A549 (cell line): Measurements from ENCODE around the gene RABGAP1L. TPM values are rescaled to one million over a fixed set of nuclear protein-coding genes. Genes with fewer than 3 reads are reported as not detected.

ENCODE experiments used
- ATAC-seq, 2 experiments: fragments of 200-7000 bp in 1 of 2; fragments of >200 bp in 1 of 2; cut with Nextera tagmentation in 1 of 2; cut with Tn5 transposase in 1 of 2; 3 replicates each; pipeline versions ENCODE4 v1.8.0 to v1.9.1; 2018 to 2020; ENCODE audit warnings: mild to moderate bottlenecking in 1 of 2, moderate library complexity in 1 of 2
- CTCF ChIA-PET: fragments of 300-600 bp; sonication (Branson Sonifier 250); formaldehyde crosslinking; extraction: SDS; loops from one replicate; lab custom pipeline; 2021; ENCODE audit warnings: antibody characterized with exemption, inconsistent platforms; lab: Yijun Ruan, JAX
- POLR2A ChIA-PET: fragments of 350-600 bp; formaldehyde crosslinking; extraction: SDS; loops from one replicate; lab custom pipeline; 2021; ENCODE audit warnings: antibody characterized with exemption, inconsistent platforms; lab: Yijun Ruan, JAX
- DNase-seq, 2 experiments: peaks; one replicate each; pipeline versions ENCODE4 v3.0.0 to v3.0.0-alpha.2; 2011 to 2016; ENCODE audit warnings: low read depth in 1 of 2, low spot score in 1 of 2
- FAIRE-seq: peaks from 2 replicates; lab custom pipeline; 2011; peaks lifted over from hg19 to GRCh38; lab: Jason Lieb, UNC
- H3K27ac ChIP-seq, 2 experiments: fragments of >200 bp; sonication (Bioruptor Twin); formaldehyde crosslinking; 3 replicates each; pipeline ENCODE4 v1.5.1; 2016 to 2017
- H3K4me1 ChIP-seq: fragments of >200 bp; sonication (Bioruptor Twin); formaldehyde crosslinking; 3 replicates; pipeline ENCODE4 v1.6.1; 2016
- H3K4me2 ChIP-seq: fragments of >200 bp; sonication (Bioruptor Twin); formaldehyde crosslinking; 3 replicates; pipeline ENCODE4 v1.6.1; 2016
- H3K4me3 ChIP-seq: fragments of >200 bp; sonication (Bioruptor Twin); formaldehyde crosslinking; 3 replicates; pipeline ENCODE4 v1.5.1; 2016
- H3K9me3 ChIP-seq: fragments of >200 bp; sonication (Bioruptor Twin); formaldehyde crosslinking; 3 replicates; pipeline ENCODE4 v1.6.1; 2016
- CHD2 ChIP-seq: fragments of 150-350 bp; IDR thresholded peaks from 2 replicates; pipeline ENCODE4 v1.6.1; 2014; ENCODE audit warnings: low read length; ENCODE audit not compliant: partially characterized antibody
- EHF ChIP-seq: fragments of 250-450 bp; sonication (Bioruptor Pico); IDR thresholded peaks from 2 replicates; pipeline ENCODE4 v1.5.0; 2020; ENCODE audit warnings: mild to moderate bottlenecking
- FOSB ChIP-seq: fragments of 250-450 bp; sonication (Bioruptor Pico); IDR thresholded peaks from 2 replicates; pipeline ENCODE4 v1.5.0; 2020; ENCODE audit warnings: mild to moderate bottlenecking, moderate library complexity
- FOXS1 ChIP-seq: fragments of 250-450 bp; sonication (Bioruptor Pico); IDR thresholded peaks from 2 replicates; pipeline ENCODE4 v1.5.0; 2020; ENCODE audit warnings: mild to moderate bottlenecking, moderate library complexity
- HEYL ChIP-seq: fragments of 250-450 bp; sonication (Bioruptor Pico); IDR thresholded peaks from 2 replicates; pipeline ENCODE4 v1.8.0; 2021; ENCODE audit warnings: mild to moderate bottlenecking, moderate library complexity
- HOXA7 ChIP-seq: fragments of 250-450 bp; sonication (Bioruptor Pico); IDR thresholded peaks from 2 replicates; pipeline ENCODE4 v1.5.0; 2020; ENCODE audit warnings: mild to moderate bottlenecking, moderate library complexity
- HOXB13 ChIP-seq: fragments of 250-450 bp; sonication (Bioruptor Pico); IDR thresholded peaks from 2 replicates; pipeline ENCODE4 v1.5.0; 2020; ENCODE audit warnings: low read depth, mild to moderate bottlenecking, moderate library complexity
- HOXB5 ChIP-seq: fragments of 250-450 bp; sonication (Bioruptor Pico); IDR thresholded peaks from 2 replicates; pipeline ENCODE4 v1.5.0; 2020; ENCODE audit warnings: mild to moderate bottlenecking, moderate library complexity
- JUNB ChIP-seq: fragments of >200 bp; sonication (Bioruptor Twin); formaldehyde crosslinking; IDR thresholded peaks from 2 replicates; pipeline ENCODE4 v1.6.1; 2016
- KDM1A ChIP-seq: fragments of 200-600 bp; sonication (generic); IDR thresholded peaks from 2 replicates; pipeline ENCODE4 v1.6.1; 2016; ENCODE audit warnings: low read depth, mild to moderate bottlenecking
- MAZ ChIP-seq: fragments of 150-350 bp; IDR thresholded peaks from 2 replicates; pipeline ENCODE4 v1.6.1; 2014; ENCODE audit warnings: antibody characterized with exemption, low read depth, low read length, borderline replicate concordance
- MYC ChIP-seq: IDR thresholded peaks from 2 replicates; pipeline ENCODE4 v1.6.1; 2012; ENCODE audit warnings: mild to moderate bottlenecking, inconsistent platforms, low read length, improper control_type of control experiment, borderline replicate concordance
- NFE2L2 ChIP-seq: fragments of 150-350 bp; conservative IDR thresholded peaks from 2 replicates; pipeline ENCODE4 v1.6.1; 2014; ENCODE audit warnings: low read length
- NPAS2 ChIP-seq: fragments of 250-450 bp; sonication (Bioruptor Pico); IDR thresholded peaks from 2 replicates; pipeline ENCODE4 v1.8.0; 2022; ENCODE audit warnings: mild to moderate bottlenecking, moderate library complexity, borderline replicate concordance
- NR3C1 ChIP-seq: fragments of >200 bp; sonication (Bioruptor Twin); formaldehyde crosslinking; IDR thresholded peaks from 3 replicates; pipeline ENCODE4 v1.6.1; 2017
- RAD21 ChIP-seq, 2 experiments: fragments of >200 bp in 1 of 2; sonication (Bioruptor Twin) in 1 of 2; formaldehyde crosslinking in 1 of 2; IDR thresholded peaks in 1 of 2; conservative IDR thresholded peaks in 1 of 2; 2 replicates in 1 of 2; 3 replicates in 1 of 2; pipeline ENCODE4 v1.6.1; 2012 to 2018; ENCODE audit warnings: inconsistent platforms in 1 of 2
- RARB ChIP-seq: fragments of 250-450 bp; sonication (Bioruptor Pico); IDR thresholded peaks from 2 replicates; pipeline ENCODE4 v1.8.0; 2021; ENCODE audit warnings: mild to moderate bottlenecking, moderate library complexity
- RFX5 ChIP-seq: fragments of 450-650 bp; IDR thresholded peaks from 2 replicates; pipeline ENCODE4 v1.7.1; 2014; ENCODE audit warnings: antibody characterized with exemption, mild to moderate bottlenecking, moderate library complexity
- RNF2 ChIP-seq: fragments of 200-600 bp; sonication (generic); IDR thresholded peaks from 2 replicates; pipeline ENCODE4 v1.6.1; 2016; ENCODE audit warnings: low read depth, mild to moderate bottlenecking, antibody characterized with exemption, moderate library complexity, borderline replicate concordance
- SMC3 ChIP-seq: fragments of >200 bp; sonication (Bioruptor Twin); formaldehyde crosslinking; IDR thresholded peaks from 3 replicates; pipeline ENCODE4 v1.6.1; 2018; ENCODE audit warnings: inconsistent platforms
- TFCP2L1 ChIP-seq: fragments of 250-450 bp; sonication (Bioruptor Pico); IDR thresholded peaks from 2 replicates; pipeline ENCODE4 v1.5.0; 2021; ENCODE audit warnings: mild to moderate bottlenecking
- ZC3H11A ChIP-seq: fragments of 450-650 bp; IDR thresholded peaks from 2 replicates; pipeline ENCODE4 v1.6.1; 2014; ENCODE audit warnings: antibody characterized with exemption, mild to moderate bottlenecking
- ZFP36 ChIP-seq: fragments of 450-650 bp; IDR thresholded peaks from 2 replicates; pipeline ENCODE4 v1.6.1; 2014; ENCODE audit warnings: borderline replicate concordance; ENCODE audit not compliant: partially characterized antibody
- ZSCAN20 ChIP-seq: fragments of 250-450 bp; sonication (Bioruptor Pico); IDR thresholded peaks from 2 replicates; pipeline ENCODE4 v1.8.0; 2022; ENCODE audit warnings: mild to moderate bottlenecking, moderate library complexity
- WGBS: methylation state at CpG from one replicate; pipeline ENCODE4 v1.1.6; 2017; ENCODE audit errors: missing lambda C conversion rate; 5-methylcytosine and 5-hydroxymethylcytosine counted together
- polyA plus RNA-seq, 4 experiments: library from polyadenylated mRNA; depleted of rRNA in 3 of 4; stranded (reverse); fragments of >200 nt; fragmentation: RNase III in 1 of 4; extraction: RNeasy Plus Mini Kit Qiagen cat#74134 plus additional on column Dnase treatment in 1 of 4; gene quantifications; 2 replicates in 3 of 4; 3 replicates in 1 of 4; pipeline ENCODE4 v1.2.3, GENCODE V29; 2011 to 2017
- TF ChIP-seq, protein P1 (sequence below): IDR thresholded peaks from 2 replicates; pipeline ENCODE4 v1.6.1; 2012
- TF ChIP-seq, protein P2 (sequence below): IDR thresholded peaks from 2 replicates; pipeline ENCODE4 v1.6.1; 2012
- TF ChIP-seq, protein P3 (sequence below): fragments of 200-600 bp; sonication (generic); IDR thresholded peaks from 2 replicates; pipeline ENCODE4 v1.6.1; 2016; ENCODE audit warnings: antibody characterized with exemption, mild to moderate bottlenecking, moderate library complexity

Gene RABGAP1L
- polyA plus RNA-seq, 2 of the 4 experiments (the other 2 are of a cell fraction) = 8.2 to 18.6 TPM

DNA sequence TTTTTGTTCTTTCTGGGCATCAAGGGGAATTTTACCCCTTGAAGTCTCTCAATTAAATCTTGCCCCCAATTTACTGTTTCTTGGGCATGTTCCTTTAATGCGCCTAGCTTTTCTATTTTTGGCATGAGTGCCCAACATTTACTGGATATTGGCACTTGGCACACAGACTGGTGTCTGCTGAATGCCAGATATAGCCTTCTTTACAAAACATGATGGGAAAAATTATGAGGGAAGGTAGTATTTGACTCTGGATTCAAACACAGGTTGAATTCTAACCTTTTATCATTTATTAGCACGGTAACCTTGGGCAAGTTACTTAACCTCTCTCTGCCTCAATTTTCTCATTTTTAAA, 200.1 kb downstream of the RABGAP1L start:
- CTCF ChIA-PET = no interaction called here
- POLR2A ChIA-PET = no interaction called here

DNA sequence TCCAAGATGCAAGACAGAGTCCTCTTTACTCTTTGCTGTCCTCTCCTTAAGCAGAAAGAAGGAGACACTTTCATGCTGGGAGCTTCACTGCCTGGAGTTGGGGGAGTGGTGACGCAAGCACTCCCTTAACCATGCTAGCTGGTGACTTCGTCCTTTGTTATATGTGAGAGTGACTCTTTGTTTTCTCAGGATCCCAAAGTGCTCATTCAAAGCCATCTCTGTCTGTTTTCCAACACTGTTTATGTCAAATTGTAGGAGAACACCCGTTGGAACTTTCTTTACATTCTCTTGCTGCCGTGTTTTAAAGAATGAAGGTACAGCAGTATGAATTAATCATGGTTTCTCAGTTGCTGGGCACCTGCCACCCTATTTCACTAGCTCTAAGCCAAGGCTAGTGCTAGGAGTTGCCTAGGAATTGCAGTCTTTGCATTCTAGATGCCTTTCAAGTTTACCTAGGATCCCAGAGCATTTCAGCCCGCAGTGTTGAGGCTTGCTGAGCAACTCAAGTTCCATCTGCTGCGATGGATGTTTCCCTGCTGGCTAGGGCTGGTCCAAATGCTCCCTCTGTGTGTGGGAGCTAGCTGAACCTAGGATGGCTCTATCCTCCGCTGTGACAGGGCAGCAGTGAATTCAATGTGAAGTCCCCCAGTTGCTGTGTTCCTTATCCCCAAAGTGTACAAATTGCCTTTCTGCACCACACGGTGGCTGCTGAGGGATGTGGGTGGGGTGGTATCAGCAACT, 205.8 kb downstream of the RABGAP1L start:
- ATAC-seq (no peak), DNase-seq (no peak), FAIRE-seq (no peak)
- Histone ChIP-seq H3K9me3 (no peaks in the 10 kb centered on the region), H3K27ac (no peak overlapping the region), H3K4me1 (peaks cover 5% of the 10 kb centered on the region; the same call in 2 of the 3 replicates), H3K4me2 (no peak overlapping the region), H3K4me3 (no peak overlapping the region)
- 87% methylated on average over 7 of the region's 8 CpGs for WGBS
- TF ChIP-seq CHD2 = no peak
- no peak for TF ChIP-seq HOXA7 (CRISPR knock-in tag)
- no peak for TF ChIP-seq RAD21 (conservative IDR thresholded peaks at IDR 0.05 in 1 of 2, IDR thresholded peaks at IDR 0.05 in 1 of 2)
- TF ChIP-seq, protein P1, sequence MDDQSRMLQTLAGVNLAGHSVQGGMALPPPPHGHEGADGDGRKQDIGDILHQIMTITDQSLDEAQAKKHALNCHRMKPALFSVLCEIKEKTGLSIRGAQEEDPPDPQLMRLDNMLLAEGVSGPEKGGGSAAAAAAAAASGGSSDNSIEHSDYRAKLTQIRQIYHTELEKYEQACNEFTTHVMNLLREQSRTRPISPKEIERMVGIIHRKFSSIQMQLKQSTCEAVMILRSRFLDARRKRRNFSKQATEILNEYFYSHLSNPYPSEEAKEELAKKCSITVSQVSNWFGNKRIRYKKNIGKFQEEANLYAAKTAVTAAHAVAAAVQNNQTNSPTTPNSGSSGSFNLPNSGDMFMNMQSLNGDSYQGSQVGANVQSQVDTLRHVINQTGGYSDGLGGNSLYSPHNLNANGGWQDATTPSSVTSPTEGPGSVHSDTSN = no peak
- no peak for TF ChIP-seq NR3C1
- no peak for TF ChIP-seq ZFP36
- no peak for TF ChIP-seq HOXB5 (CRISPR knock-in tag)
- TF ChIP-seq RARB (CRISPR knock-in tag) = no peak
- TF ChIP-seq, protein P2, sequence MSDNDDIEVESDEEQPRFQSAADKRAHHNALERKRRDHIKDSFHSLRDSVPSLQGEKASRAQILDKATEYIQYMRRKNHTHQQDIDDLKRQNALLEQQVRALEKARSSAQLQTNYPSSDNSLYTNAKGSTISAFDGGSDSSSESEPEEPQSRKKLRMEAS = no peak
- TF ChIP-seq, protein P3, sequence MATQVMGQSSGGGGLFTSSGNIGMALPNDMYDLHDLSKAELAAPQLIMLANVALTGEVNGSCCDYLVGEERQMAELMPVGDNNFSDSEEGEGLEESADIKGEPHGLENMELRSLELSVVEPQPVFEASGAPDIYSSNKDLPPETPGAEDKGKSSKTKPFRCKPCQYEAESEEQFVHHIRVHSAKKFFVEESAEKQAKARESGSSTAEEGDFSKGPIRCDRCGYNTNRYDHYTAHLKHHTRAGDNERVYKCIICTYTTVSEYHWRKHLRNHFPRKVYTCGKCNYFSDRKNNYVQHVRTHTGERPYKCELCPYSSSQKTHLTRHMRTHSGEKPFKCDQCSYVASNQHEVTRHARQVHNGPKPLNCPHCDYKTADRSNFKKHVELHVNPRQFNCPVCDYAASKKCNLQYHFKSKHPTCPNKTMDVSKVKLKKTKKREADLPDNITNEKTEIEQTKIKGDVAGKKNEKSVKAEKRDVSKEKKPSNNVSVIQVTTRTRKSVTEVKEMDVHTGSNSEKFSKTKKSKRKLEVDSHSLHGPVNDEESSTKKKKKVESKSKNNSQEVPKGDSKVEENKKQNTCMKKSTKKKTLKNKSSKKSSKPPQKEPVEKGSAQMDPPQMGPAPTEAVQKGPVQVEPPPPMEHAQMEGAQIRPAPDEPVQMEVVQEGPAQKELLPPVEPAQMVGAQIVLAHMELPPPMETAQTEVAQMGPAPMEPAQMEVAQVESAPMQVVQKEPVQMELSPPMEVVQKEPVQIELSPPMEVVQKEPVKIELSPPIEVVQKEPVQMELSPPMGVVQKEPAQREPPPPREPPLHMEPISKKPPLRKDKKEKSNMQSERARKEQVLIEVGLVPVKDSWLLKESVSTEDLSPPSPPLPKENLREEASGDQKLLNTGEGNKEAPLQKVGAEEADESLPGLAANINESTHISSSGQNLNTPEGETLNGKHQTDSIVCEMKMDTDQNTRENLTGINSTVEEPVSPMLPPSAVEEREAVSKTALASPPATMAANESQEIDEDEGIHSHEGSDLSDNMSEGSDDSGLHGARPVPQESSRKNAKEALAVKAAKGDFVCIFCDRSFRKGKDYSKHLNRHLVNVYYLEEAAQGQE = no peak
- TF ChIP-seq TFCP2L1 (CRISPR knock-in tag) = no peak
- TF ChIP-seq MAZ = no peak
- TF ChIP-seq MYC = no peak
- no peak for TF ChIP-seq RFX5
- no peak for TF ChIP-seq SMC3
- TF ChIP-seq ZSCAN20 (CRISPR knock-in tag) = no peak
- CTCF ChIA-PET = no interaction called here
- POLR2A ChIA-PET = no interaction called here

More for the DNA sequence above, 200.1 kb downstream of the RABGAP1L start:
- Histone ChIP-seq H3K9me3 (no peaks in the 10 kb centered on the region), H3K4me2 (no peak overlapping the region), H3K27ac (no peak overlapping the region), H3K4me3 (no peak overlapping the region), H3K4me1 (no peaks in the 10 kb centered on the region)
- no peak for ATAC-seq
- DNase-seq = no peak
- TF ChIP-seq HOXB13 = no peak
- no peak for FAIRE-seq
- WGBS = 90% methylated on average over 2 of the region's 2 CpGs

DNA sequence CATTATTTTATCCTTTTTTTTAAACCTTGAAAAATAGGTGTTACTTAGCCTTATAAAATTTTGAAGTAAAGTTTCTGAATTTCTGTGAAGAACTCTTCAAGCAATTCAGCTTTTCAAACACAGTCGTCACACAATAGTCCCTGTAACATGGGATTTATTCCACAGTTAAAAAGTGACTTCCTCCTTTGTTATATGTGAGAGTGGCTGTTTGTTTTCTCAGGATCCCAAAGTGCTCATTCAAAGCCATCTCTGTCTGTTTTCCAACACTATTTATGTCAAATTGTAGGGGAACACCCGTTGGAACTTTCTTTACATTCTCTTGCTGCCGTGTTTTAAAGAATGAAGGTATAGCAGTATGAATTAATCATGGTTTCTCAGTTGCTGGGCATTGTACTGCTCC, 207.6 kb downstream of the RABGAP1L start:
- ChIA-PET CTCF (no interaction called here), POLR2A (no interaction called here)
- no peak overlapping the region for H3K4me2 ChIP-seq
- no peak overlapping the region for H3K4me3 ChIP-seq
- DNase-seq (no peak), FAIRE-seq (no peak), ATAC-seq (no peak)
- 58% methylated on average over 3 of the region's 3 CpGs for WGBS
- H3K27ac ChIP-seq = no peak overlapping the region
- no peaks in the 10 kb centered on the region for H3K9me3 ChIP-seq
- TF ChIP-seq ZC3H11A (no peak), JUNB (no peak), HOXA7 (CRISPR knock-in tag) (no peak), CHD2 (no peak), EHF (CRISPR knock-in tag) (no peak), KDM1A (no peak), FOXS1 (CRISPR knock-in tag) (no peak), RNF2 (no peak), HEYL (no peak), ZSCAN20 (CRISPR knock-in tag) (no peak), ZFP36 (no peak), NPAS2 (no peak), FOSB (CRISPR knock-in tag) (no peak), NFE2L2 (no peak)
- peaks cover 5% of the 10 kb centered on the region; the same call in 2 of the 3 replicates for H3K4me1 ChIP-seq
